Bronchial epithelial cell (primary cell): Measurements from ENCODE around the gene KCNT2. TPM values are rescaled to one million over a fixed set of nuclear protein-coding genes. Genes with fewer than 3 reads are reported as not detected.

ENCODE experiments used
- DNase-seq: peaks from one replicate; pipeline ENCODE4 v3.0.0-alpha.2; 2010; ENCODE audit warnings: low read depth
- FAIRE-seq: peaks from 2 replicates; lab custom pipeline; 2011; peaks lifted over from hg19 to GRCh38; lab: Jason Lieb, UNC
- H3K27me3 ChIP-seq: 2 replicates; pipeline ENCODE4 v1.5.1; 2011; ENCODE audit warnings: low read length; ENCODE audit not compliant: control insufficient read depth, insufficient read depth
- H3K36me3 ChIP-seq: 2 replicates; pipeline ENCODE4 v1.5.1; 2011; ENCODE audit warnings: low read length; ENCODE audit not compliant: control insufficient read depth, insufficient read depth
- H3K4me3 ChIP-seq: 2 replicates; pipeline ENCODE4 v1.5.1; 2011; ENCODE audit warnings: mild to moderate bottlenecking, low read depth, low read length, control low read depth
- total RNA-seq: library from RNA; depleted of rRNA; stranded (reverse); fragments of >200 nt; gene quantifications from 2 replicates; pipeline ENCODE4 v1.2.1, GENCODE V29; 2014
- TF ChIP-seq, protein P1 (sequence below): IDR thresholded peaks from 2 replicates; pipeline ENCODE4 v1.5.1; 2011; ENCODE audit warnings: mild to moderate bottlenecking, moderate library complexity, low read length, control low read depth, inconsistent platforms; ENCODE audit not compliant: insufficient read depth, severe bottlenecking

The KCNT2 gene
- total RNA-seq, 1 donor from 2014 or later: under 0.01 TPM

DNA sequence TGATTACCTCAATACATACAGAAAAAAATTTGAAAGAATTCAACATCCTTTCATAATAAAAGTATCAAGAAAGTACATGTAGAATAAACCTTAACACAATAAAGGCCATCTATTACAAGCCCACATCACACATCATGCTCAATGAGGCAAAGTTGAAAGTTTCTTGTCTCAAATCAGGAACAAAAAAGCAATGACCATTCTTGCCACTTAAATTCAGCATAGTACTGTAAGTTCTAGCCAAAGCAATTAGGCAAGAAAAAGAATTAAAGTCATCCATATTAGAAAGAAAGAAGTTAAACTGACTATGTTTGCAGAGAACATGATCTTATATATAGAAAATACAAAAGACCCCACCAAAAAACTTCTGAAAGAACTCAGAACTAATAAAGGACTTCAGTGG is 44.5 kb downstream of the KCNT2 start:
- no peak for FAIRE-seq
- no peak for DNase-seq
- no peaks in the 10 kb centered on the region for H3K36me3 ChIP-seq
- no peaks in the 10 kb centered on the region for H3K27me3 ChIP-seq
- TF ChIP-seq, protein P1, sequence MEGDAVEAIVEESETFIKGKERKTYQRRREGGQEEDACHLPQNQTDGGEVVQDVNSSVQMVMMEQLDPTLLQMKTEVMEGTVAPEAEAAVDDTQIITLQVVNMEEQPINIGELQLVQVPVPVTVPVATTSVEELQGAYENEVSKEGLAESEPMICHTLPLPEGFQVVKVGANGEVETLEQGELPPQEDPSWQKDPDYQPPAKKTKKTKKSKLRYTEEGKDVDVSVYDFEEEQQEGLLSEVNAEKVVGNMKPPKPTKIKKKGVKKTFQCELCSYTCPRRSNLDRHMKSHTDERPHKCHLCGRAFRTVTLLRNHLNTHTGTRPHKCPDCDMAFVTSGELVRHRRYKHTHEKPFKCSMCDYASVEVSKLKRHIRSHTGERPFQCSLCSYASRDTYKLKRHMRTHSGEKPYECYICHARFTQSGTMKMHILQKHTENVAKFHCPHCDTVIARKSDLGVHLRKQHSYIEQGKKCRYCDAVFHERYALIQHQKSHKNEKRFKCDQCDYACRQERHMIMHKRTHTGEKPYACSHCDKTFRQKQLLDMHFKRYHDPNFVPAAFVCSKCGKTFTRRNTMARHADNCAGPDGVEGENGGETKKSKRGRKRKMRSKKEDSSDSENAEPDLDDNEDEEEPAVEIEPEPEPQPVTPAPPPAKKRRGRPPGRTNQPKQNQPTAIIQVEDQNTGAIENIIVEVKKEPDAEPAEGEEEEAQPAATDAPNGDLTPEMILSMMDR: no peak
- H3K4me3 ChIP-seq: no peak overlapping the region

DNA sequence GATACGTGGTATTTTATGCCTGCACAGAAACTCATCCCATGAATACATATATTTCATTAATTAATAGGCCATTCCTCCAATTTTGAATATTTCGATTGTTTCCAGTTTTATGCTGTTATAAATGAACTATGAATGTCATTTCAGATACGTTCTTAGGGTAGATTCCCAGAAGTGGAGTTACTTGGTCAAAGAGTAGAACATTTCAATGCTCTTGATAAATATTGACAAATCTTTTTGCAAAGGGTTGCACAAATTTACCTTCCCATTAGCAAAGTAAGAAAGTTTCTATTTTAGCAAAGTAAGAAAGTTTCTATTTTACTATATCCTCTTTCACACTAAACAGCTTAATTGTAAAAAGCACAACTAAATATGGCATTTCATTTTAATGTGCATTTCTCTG is 48.9 kb downstream of the KCNT2 start:
- FAIRE-seq (no peak), DNase-seq (no peak)
- Histone ChIP-seq H3K36me3 (no peaks in the 10 kb centered on the region), H3K27me3 (no peaks in the 10 kb centered on the region), H3K4me3 (no peak overlapping the region)
- TF ChIP-seq, protein P1: no peak

DNA sequence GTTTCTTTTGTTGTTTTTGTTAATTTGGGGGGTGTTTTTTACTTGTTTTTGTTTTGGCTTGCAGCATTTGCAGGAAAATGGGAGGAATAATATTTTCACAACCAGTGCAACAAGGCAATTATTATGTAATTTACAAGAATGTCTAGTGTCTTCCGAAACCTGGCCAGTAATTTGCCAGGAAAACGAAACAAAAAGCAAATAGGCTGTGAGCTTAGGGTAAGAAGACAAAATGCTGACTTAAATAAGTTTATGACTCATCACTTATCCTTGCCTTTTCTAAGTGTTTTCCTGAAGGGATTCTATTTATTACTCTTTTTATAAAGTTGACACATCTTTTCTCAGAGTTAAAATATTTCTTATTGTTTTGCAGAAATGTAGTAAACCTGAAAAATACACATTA is 49.8 kb downstream of the KCNT2 start:
- H3K4me3 ChIP-seq: no peak overlapping the region
- DNase-seq (peak; percentile 70), FAIRE-seq (no peak)
- no peaks in the 10 kb centered on the region for H3K27me3 ChIP-seq
- no peaks in the 10 kb centered on the region for H3K36me3 ChIP-seq
- TF ChIP-seq, protein P1: no peak

DNA sequence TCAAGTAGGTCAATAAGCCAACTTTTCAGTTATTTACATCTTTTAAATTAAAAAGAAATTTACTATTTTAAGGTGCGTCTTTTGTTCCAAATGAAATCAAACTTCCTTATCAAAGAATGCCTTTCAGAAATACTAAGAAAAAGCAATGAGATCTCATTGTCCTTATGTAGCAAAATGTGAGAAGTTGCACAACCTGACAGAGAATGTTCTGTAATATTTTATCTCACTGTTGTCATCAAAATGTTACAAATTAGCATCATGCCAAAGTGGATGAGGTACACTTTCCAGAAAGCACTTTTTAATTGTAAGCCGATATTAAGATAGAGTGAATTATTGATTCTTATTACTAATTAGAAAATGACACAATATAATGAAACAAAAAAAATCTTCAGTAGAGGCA is 50.4 kb downstream of the KCNT2 start:
- TF ChIP-seq, protein P1: no peak
- no peak for FAIRE-seq
- Histone ChIP-seq H3K27me3 (no peaks in the 10 kb centered on the region), H3K36me3 (no peaks in the 10 kb centered on the region), H3K4me3 (no peak overlapping the region)
- no peak for DNase-seq

DNA sequence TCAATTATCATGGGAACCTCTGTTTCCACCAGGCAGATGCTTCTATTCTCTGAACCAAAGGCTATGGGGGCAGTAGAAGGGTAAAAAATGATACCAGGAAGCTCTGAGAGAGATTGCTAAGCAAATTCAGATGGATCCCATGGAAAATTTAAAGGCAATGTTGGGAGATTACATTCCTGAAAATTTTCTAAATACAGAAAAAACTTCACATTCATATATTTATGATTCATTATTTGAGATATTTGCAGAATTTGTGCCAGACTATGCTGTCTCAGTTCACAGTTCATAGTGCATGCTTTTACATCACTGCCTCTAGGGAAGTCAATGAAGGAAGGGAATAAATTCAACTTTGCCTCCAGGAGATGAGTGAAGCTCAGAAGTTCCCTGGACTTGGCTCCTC is 57.5 kb downstream of the KCNT2 start:
- Histone ChIP-seq H3K27me3 (no peaks in the 10 kb centered on the region), H3K4me3 (no peak overlapping the region), H3K36me3 (no peaks in the 10 kb centered on the region)
- TF ChIP-seq, protein P1: no peak
- FAIRE-seq (no peak), DNase-seq (no peak)
